Spleen (tissue), 11 donors: ENCODE results near the gene SLC16A8. TPM values are rescaled to one million over a fixed set of nuclear protein-coding genes. Genes with fewer than 3 reads are reported as not detected.

Experiments used
- DNase-seq: peaks from one replicate; pipeline ENCODE4 v3.0.0-alpha.2; 2020
- H3K27ac ChIP-seq, 8 donors: fragments of 200-600 bp; sonication (generic) in 7 of 8; 1 replicate in 4 of 8; 2 replicates in 4 of 8; pipeline versions ENCODE4 v1.5.0 to v1.8.0; 2016 to 2021; ENCODE audit warnings: inconsistent platforms in 4 of 8, mild to moderate bottlenecking in 4 of 8, moderate library complexity in 1 of 8
- H3K27me3 ChIP-seq, 7 donors: fragments of 200-600 bp; sonication (generic) in 6 of 7; replicated peaks in 1 of 7; 1 replicate in 4 of 7; 2 replicates in 3 of 7; pipeline versions ENCODE4 v1.5.0 to v1.8.0; 2016 to 2021; ENCODE audit warnings: inconsistent platforms in 3 of 7, mild to moderate bottlenecking in 1 of 7
- H3K36me3 ChIP-seq, 6 donors: fragments of 200-600 bp; sonication (generic) in 5 of 6; 1 replicate in 4 of 6; 2 replicates in 2 of 6; pipeline versions ENCODE4 v1.5.0 to v1.8.0; 2016 to 2021; ENCODE audit warnings: inconsistent platforms in 2 of 6
- H3K4me1 ChIP-seq, 6 donors: fragments of 200-600 bp; sonication (generic) in 5 of 6; 1 replicate in 3 of 6; 2 replicates in 3 of 6; pipeline versions ENCODE4 v1.5.0 to v1.8.0; 2016 to 2021; ENCODE audit warnings: inconsistent platforms in 3 of 6
- H3K4me3 ChIP-seq, 8 donors: fragments of 200-600 bp; sonication (generic) in 7 of 8; 1 replicate in 4 of 8; 2 replicates in 4 of 8; pipeline versions ENCODE4 v1.5.0 to v1.8.0; 2016 to 2021; ENCODE audit warnings: inconsistent platforms in 4 of 8, mild to moderate bottlenecking in 4 of 8, moderate library complexity in 2 of 8
- H3K9me3 ChIP-seq, 8 donors: fragments of 200-600 bp; sonication (generic) in 7 of 8; 1 replicate in 4 of 8; 2 replicates in 4 of 8; pipeline versions ENCODE4 v1.5.0 to v1.8.0; 2016 to 2021; ENCODE audit warnings: inconsistent platforms in 4 of 8
- CTCF ChIP-seq, 11 experiments: fragments of 200-600 bp in 7 of 11; fragments of 450-650 bp in 4 of 11; sonication (generic) in 4 of 11; IDR thresholded peaks in 8 of 11; conservative IDR thresholded peaks in 3 of 11; 1 replicate in 7 of 11; 2 replicates in 4 of 11; pipeline versions ENCODE4 v1.4.0 to v1.8.0; 2016 to 2021; ENCODE audit warnings: antibody characterized with exemption in 11 of 11, inconsistent platforms in 4 of 11, mild to moderate bottlenecking in 1 of 11
- POLR2A ChIP-seq, 3 donors: fragments of 450-650 bp; IDR thresholded peaks; one replicate each; pipeline ENCODE4 v1.5.1; 2017; ENCODE audit warnings: antibody characterized with exemption in 3 of 3, mild to moderate bottlenecking in 1 of 3
- POLR2AphosphoS5 ChIP-seq, 3 donors: sonication (generic); formaldehyde crosslinking; IDR thresholded peaks; one replicate each; pipeline ENCODE4 v1.5.1; 2017; ENCODE audit warnings: antibody characterized with exemption in 3 of 3
- WGBS, 5 donors: extraction: QIAGEN DNeasy Blood & Tissue Kit in 3 of 5; methylation state at CpG; one replicate each; pipeline versions ENCODE4 v1.1.5 to v1.1.7; 2013 to 2018; 5-methylcytosine and 5-hydroxymethylcytosine counted together
- intact Hi-C: fragments of 100-400 bp; cut with DNase I; formaldehyde crosslinking; loops from one replicate; pipeline ENCODE4 v1.15.0; 2023; ENCODE audit warnings: low total_unique reads
- polyA plus RNA-seq, 3 donors: library from polyadenylated mRNA; stranded (reverse); fragments of 200-250 nt; gene quantifications; one replicate each; pipeline ENCODE4 v1.2.1, GENCODE V29; 2013
- total RNA-seq, 7 donors: library from RNA; depleted of rRNA in 3 of 7; stranded (reverse); fragments of >200 nt in 3 of 7; fragmentation: NEBNext Ultra II Directional in 4 of 7; extraction: Animal tissue kit (Norgen Biotek cat#: 25700) in 4 of 7; gene quantifications; one replicate each; pipeline versions ENCODE4 v1.1.0 to v1.2.1, GENCODE V29; 2016 to 2021
- donor health status: healthy with polysubstance abuse.
- donor health status: DM: no; HTN: no; CAD: no; lungs with moderate emphysema.
- donor health status: DM: no; HTN: no; CAD: no.
- donor health status: Bipolar disorder and iron deficiency.
- donor health status: healthy.
- donor health status: DM: no; HTN: no; CAD: no.
- donor health status: DM: yes; HTN: yes; CAD: no.

The SLC16A8 gene
- total and polyA plus RNA-seq, 10 donors = 0.22 to 1.2 (median 0.68) TPM; not detected in 4

- DNase-seq = no peak
- H3K9me3 ChIP-seq = no peaks in the 10 kb centered on the region
- no peak overlapping the region for H3K4me3 ChIP-seq
- peaks cover 0 to 27% (median 11%) of the 10 kb centered on the region in 6 donors for H3K4me1 ChIP-seq
- peaks cover 0 to 10% (median 0%) of the 10 kb centered on the region in 7 donors for H3K27me3 ChIP-seq
- no peak overlapping the region for H3K27ac ChIP-seq
- no peak for TF ChIP-seq POLR2A (IDR thresholded peaks at IDR 0.05)
- TF ChIP-seq CTCF (IDR thresholded peaks at IDR 0.05 in 8 of 11, conservative IDR thresholded peaks at IDR 0.05 in 3 of 11) = no peak
- no peak for TF ChIP-seq POLR2AphosphoS5 (IDR thresholded peaks at IDR 0.05)
- intact Hi-C loops = no loop called here
- WGBS, 5 donors = 77 to 85% (median 81%) methylated on average over 8 to 9 of the region's 9 CpGs
- no peaks in the 10 kb centered on the region for H3K36me3 ChIP-seq
These were observed 48.5 kb downstream of the SLC16A8 start for GRCh38 chr22:38035530-38035885.

DNA sequence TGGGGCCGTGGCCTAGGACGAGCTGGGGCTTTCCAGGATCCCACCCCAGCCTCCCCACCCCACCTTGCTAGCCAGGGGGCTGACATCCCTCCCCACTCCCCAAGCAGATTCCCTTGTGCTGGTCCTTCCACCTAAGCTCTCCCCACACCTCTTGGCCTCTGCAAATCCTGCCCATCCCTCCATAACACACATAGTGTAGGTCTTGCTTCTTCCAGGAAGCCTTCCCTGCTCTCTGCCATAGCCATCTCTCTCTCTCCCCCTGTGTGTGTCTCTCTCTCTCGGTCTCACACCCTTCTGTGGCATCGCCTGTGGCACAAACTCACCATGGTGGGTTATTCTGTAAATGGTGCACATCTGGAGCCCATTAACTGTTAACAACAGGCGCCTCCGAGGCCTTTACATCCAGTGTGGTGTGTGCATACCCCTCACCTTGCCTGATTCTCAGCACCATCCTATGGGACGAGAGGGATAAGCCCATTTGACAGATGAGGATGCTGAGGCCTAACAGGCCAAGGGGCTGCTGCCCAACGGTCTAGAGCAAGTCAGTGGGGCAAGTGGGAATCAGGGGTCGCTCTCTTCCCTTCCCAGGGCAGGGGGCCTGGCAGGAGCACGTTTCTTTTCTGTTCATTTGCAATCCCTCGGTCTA lies 49.0 kb downstream of the SLC16A8 start:
- H3K9me3 ChIP-seq = no peaks in the 10 kb centered on the region
- no peak for DNase-seq
- peaks cover 0 to 7% (median 0%) of the 10 kb centered on the region in 7 donors for H3K27me3 ChIP-seq
- TF ChIP-seq POLR2AphosphoS5 (IDR thresholded peaks at IDR 0.05) (no peak), CTCF (IDR thresholded peaks at IDR 0.05 in 8 of 11, conservative IDR thresholded peaks at IDR 0.05 in 3 of 11) (no peak)
- H3K4me3 ChIP-seq = no peak overlapping the region
- peak overlapping the region in 5 of 8 donors; percentile 55 to 72 (median 65) for H3K27ac ChIP-seq
- peaks cover 0 to 27% (median 11%) of the 10 kb centered on the region in 6 donors for H3K4me1 ChIP-seq
- no peaks in the 10 kb centered on the region for H3K36me3 ChIP-seq
- WGBS, 5 donors = 77 to 91% (median 86%) methylated on average over 10 to 11 of the region's 11 CpGs
- intact Hi-C loops = no loop called here

- Histone ChIP-seq H3K9me3 (no peaks in the 10 kb centered on the region), H3K27me3 (peaks cover 0 to 2% (median 0%) of the 10 kb centered on the region in 7 donors), H3K4me3 (no peak overlapping the region), H3K36me3 (no peaks in the 10 kb centered on the region), H3K4me1 (peaks cover 0 to 27% (median 11%) of the 10 kb centered on the region in 6 donors), H3K27ac (peak overlapping the region in 7 of 8 donors; percentile 49 to 72 (median 65))
- WGBS, 5 donors = 39 to 65% (median 48%) methylated on average over 12 to 15 of the region's 15 CpGs
- intact Hi-C loops = no loop called here
- TF ChIP-seq CTCF (IDR thresholded peaks at IDR 0.05 in 8 of 11, conservative IDR thresholded peaks at IDR 0.05 in 3 of 11) (no peak), POLR2A (IDR thresholded peaks at IDR 0.05) (no peak), POLR2AphosphoS5 (IDR thresholded peaks at IDR 0.05) (peak; percentile 40 to 72 (median 67))
- peak; percentile 81 for DNase-seq
These were observed 49.6 kb downstream of the SLC16A8 start for GRCh38 chr22:38034278-38034882.

DNA sequence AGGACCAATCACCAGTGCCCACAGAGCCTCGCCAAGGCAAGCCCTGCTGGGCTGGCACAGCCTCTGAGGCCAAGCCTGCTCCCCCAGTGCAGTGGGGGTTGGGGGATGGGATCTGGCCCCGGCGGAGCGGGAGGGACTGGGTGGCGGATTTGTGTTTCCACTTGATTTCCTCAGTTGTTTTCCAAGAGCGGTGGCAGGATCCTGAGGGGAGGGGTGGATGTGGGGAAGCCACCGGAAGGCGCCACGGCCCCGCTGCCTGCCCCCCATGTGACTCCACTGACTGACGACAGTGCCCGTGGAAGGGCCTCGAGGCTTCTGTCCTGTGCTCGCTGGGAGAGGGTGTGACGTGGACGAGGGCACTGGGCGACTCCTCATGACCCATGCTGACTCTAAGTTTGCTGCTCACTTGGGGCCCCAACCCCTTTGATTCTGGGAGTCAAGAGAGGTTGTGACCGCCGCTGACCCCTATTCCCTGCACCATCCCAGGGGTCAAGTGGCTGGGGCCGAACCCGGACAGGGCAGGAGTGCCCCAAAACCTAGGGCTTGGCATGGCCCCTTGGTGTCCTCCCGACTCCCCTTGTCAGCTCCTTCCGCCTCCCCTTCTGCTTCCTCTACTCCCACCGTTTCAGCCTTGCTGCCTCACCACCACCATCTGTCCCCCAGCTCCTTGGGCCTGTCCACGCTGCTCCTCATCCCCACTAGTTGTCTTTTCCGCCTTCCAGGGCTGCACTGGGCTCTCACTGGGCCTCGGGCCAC lies 50.3 kb downstream of the SLC16A8 start:
- Histone ChIP-seq H3K4me1 (peaks cover 0 to 27% (median 11%) of the 10 kb centered on the region in 6 donors), H3K27me3 (no peaks in the 10 kb centered on the region), H3K36me3 (no peaks in the 10 kb centered on the region), H3K27ac (peak overlapping the region in 7 of 8 donors; percentile 49 to 72 (median 65)), H3K4me3 (no peak overlapping the region), H3K9me3 (no peaks in the 10 kb centered on the region)
- 63 to 72% (median 69%) methylated on average over 19 to 27 of the region's 27 CpGs for WGBS, 5 donors
- TF ChIP-seq POLR2AphosphoS5 (IDR thresholded peaks at IDR 0.05) = no peak
- no peak for TF ChIP-seq CTCF (IDR thresholded peaks at IDR 0.05 in 8 of 11, conservative IDR thresholded peaks at IDR 0.05 in 3 of 11)
- no peak for TF ChIP-seq POLR2A (IDR thresholded peaks at IDR 0.05)
- no peak for DNase-seq
- intact Hi-C loops = no loop called here
